ENCODE measurements around the gene GLA. TPM values are rescaled to one million over a fixed set of nuclear protein-coding genes. Genes with fewer than 3 reads are reported as not detected.

The GLA gene
- polyA plus RNA-seq (2012; ENCODE audit: insufficient read depth, insufficient read length, low read depth), result 16.4 TPM

DNA sequence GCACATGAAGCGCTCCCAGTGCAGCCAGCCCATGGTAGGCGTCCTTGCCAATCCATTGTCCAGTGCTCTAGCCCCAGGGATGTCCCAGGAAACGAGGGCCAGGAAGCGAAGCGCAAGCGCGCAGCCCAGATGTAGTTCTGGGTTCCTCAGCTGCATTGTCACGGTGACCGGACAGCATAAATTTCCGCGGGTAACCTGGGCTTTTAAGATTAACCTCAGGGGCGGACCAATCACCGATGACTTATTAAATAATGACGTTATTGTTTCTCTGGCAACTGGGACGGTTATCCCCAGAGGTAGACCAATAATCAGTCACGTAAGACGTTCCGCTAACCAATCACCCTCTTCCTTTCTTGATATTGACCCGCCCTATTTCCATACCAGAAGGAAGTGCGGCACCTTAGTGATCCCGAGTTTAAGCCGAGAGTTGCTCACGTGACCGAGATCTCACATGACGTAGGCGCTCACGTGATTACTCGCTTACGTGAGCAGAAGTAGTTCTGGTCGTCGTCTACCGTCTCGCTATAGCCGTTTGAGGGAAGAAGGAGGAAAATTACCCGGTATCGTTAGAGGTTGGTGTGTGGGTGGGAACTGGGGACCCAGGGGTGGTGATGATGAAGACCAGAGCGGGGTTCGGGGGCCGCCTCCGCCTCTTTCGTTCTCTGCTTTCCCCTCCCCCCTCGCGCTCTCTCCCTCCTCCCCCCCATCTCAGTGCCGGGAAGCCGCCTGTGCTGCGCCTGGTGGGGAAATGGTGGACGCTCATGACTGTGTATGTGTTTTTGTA, at the start of gene GLA, which contains the start of gene HNRNPH2:
GLA (minus strand) TSS at position 178 of the 784 bp plus-strand sequence; CDS start at position 156, 22 bp downstream.
HNRNPH2 (plus strand) TSS at position 475 of the 784 bp plus-strand sequence. CDS start 3,767 bp downstream, outside the sequence.
- Histone ChIP-seq H3K9me3 (no peaks in the 10 kb centered on the region), H3K4me3 (ENCODE audit: low read depth, low read length) (peak within 1 kb of the TSS; percentile 87), H3K36me3 (no peaks in the 10 kb centered on the region), H3K27me3 (no peaks in the 10 kb centered on the region), H3K4me1 (no peaks in the 10 kb centered on the region)
- no peak for TF ChIP-seq CTCF (IDR thresholded peaks at IDR 0.05; ENCODE audit: low read depth, low read length)
- peak; percentile 85 for DNase-seq

DNA sequence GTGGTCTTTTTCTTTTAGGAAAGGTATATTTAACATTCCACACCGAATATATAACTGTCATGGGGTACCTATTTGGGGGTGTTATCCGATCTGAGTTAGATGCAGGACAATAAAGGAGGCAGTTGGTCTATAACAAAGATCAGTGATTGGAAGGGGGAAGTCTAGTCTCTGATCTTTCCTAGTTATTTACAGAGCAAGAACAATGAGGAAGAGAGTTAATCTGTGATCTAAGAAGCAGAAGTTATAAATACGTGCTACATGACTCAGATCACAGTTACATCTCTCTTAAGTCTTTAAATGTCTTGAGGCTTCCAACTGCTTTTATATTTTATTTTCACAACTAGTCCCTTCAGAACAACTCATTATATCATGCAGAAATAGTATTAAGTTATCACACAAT, 44.3 kb upstream of the GLA start:
- no peak for DNase-seq
- no peaks in the 10 kb centered on the region for H3K27me3 ChIP-seq
- H3K36me3 ChIP-seq, result no peaks in the 10 kb centered on the region
- H3K4me3 ChIP-seq (ENCODE audit: low read depth, low read length), result no peak overlapping the region
- H3K9me3 ChIP-seq, result no peaks in the 10 kb centered on the region
- H3K4me1 ChIP-seq, result no peaks in the 10 kb centered on the region
- TF ChIP-seq CTCF (IDR thresholded peaks at IDR 0.05; ENCODE audit: low read depth, low read length), result no peak

GRCh38 chrX:101450961-101451360, 43.2 kb upstream of the GLA start:
- Histone ChIP-seq H3K27me3 (no peaks in the 10 kb centered on the region), H3K9me3 (no peaks in the 10 kb centered on the region), H3K4me1 (no peaks in the 10 kb centered on the region), H3K36me3 (no peaks in the 10 kb centered on the region), H3K4me3 (ENCODE audit: low read depth, low read length) (no peak overlapping the region)
- no peak for TF ChIP-seq CTCF (IDR thresholded peaks at IDR 0.05; ENCODE audit: low read depth, low read length)
- no peak for DNase-seq

GRCh38 chrX:101450085-101450484, 42.4 kb upstream of the GLA start:
- TF ChIP-seq CTCF (IDR thresholded peaks at IDR 0.05; ENCODE audit: low read depth, low read length), result no peak
- no peak for DNase-seq
- no peak overlapping the region for H3K4me3 ChIP-seq (ENCODE audit: low read depth, low read length)
- H3K4me1 ChIP-seq, result no peaks in the 10 kb centered on the region
- no peaks in the 10 kb centered on the region for H3K9me3 ChIP-seq
- no peaks in the 10 kb centered on the region for H3K27me3 ChIP-seq
- H3K36me3 ChIP-seq, result no peaks in the 10 kb centered on the region

DNA sequence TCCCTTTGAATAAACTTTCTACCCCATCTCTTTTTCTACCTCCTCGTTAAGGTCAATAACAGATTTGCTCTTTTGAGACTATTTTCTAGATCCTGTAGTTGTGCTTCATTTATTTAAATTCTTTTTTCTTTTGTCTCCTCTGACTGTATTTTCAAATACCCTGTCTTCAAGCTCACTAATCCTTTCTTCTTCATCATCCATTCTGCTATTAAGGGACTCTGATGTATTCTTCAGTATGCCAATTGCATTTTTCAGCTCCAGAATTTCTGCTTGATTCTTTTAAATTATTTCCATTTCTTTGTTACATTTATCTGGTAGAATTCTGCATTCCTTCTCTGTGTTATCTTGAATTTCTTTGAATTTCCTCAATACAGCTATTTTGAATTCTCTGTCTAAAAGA, 41.6 kb upstream of the GLA start:
- no peaks in the 10 kb centered on the region for H3K27me3 ChIP-seq
- H3K4me3 ChIP-seq (ENCODE audit: low read depth, low read length), result no peak overlapping the region
- no peaks in the 10 kb centered on the region for H3K4me1 ChIP-seq
- no peak for DNase-seq
- H3K9me3 ChIP-seq, result no peaks in the 10 kb centered on the region
- no peak for TF ChIP-seq CTCF (IDR thresholded peaks at IDR 0.05; ENCODE audit: low read depth, low read length)
- H3K36me3 ChIP-seq, result no peaks in the 10 kb centered on the region

DNA sequence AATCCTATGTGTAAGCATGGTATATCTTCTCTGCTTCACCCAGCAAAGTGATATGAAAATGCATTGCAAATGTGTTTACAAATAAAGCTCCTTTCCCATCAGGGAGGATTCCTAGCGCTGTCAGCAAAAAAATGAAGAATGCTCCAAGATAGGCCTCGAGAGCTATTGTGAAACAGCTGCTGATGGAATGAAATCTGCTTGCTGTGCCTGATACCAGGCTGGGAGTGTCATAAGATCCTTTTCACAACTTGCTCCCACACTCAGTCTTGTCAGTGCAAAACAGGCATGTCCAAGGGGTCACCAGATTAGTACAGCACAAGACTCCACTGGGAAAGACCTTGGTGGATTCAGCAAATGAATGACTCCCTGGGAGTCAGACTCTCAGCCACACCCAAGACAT, 34.4 kb upstream of the GLA start:
- Histone ChIP-seq H3K4me1 (no peaks in the 10 kb centered on the region), H3K36me3 (no peaks in the 10 kb centered on the region), H3K9me3 (no peaks in the 10 kb centered on the region), H3K27me3 (no peaks in the 10 kb centered on the region), H3K4me3 (ENCODE audit: low read depth, low read length) (no peak overlapping the region)
- no peak for DNase-seq
- TF ChIP-seq CTCF (IDR thresholded peaks at IDR 0.05; ENCODE audit: low read depth, low read length), result no peak

Measured in BE2C (cell line).